Smooth muscle cell (in vitro differentiated cells): Measurements from ENCODE around the gene MROH7. TPM values are rescaled to one million over a fixed set of nuclear protein-coding genes. Genes with fewer than 3 reads are reported as not detected.

Source experiments
- DNase-seq: peaks from one replicate; lab custom pipeline; 2025; ENCODE audit not compliant: unreplicated experiment; lab: John Stamatoyannopoulos, UW
- H2AFZ ChIP-seq: fragments of 200-600 bp; sonication (generic); 2 replicates; pipeline ENCODE4 v1.6.0; 2016; ENCODE audit warnings: antibody characterized with exemption, low read depth, mild to moderate bottlenecking
- H3F3A ChIP-seq: fragments of 200-600 bp; sonication (generic); 2 replicates; pipeline ENCODE4 v1.6.0; 2017; ENCODE audit warnings: antibody characterized with exemption, low read depth
- H3K27ac ChIP-seq: fragments of 200-600 bp; sonication (generic); 2 replicates; pipeline ENCODE4 v1.5.1; 2016; ENCODE audit warnings: low read depth, mild to moderate bottlenecking
- H3K27me3 ChIP-seq: fragments of 200-600 bp; sonication (generic); 2 replicates; pipeline ENCODE4 v1.6.1; 2016; ENCODE audit warnings: low read depth, mild to moderate bottlenecking
- H3K36me3 ChIP-seq: fragments of 200-600 bp; sonication (generic); 2 replicates; pipeline ENCODE4 v1.5.1; 2016; ENCODE audit warnings: low read depth
- H3K4me1 ChIP-seq: fragments of 200-600 bp; sonication (generic); 2 replicates; pipeline ENCODE4 v1.5.1; 2016; ENCODE audit warnings: low read depth
- H3K4me2 ChIP-seq: fragments of 200-600 bp; sonication (generic); 2 replicates; pipeline ENCODE4 v1.6.0; 2016; ENCODE audit warnings: mild to moderate bottlenecking
- H3K4me3 ChIP-seq: fragments of 200-600 bp; sonication (generic); 2 replicates; pipeline ENCODE4 v1.5.1; 2016; ENCODE audit warnings: mild to moderate bottlenecking
- H3K79me2 ChIP-seq: fragments of 200-600 bp; sonication (generic); 2 replicates; pipeline ENCODE4 v1.6.0; 2016; ENCODE audit warnings: low read depth, mild to moderate bottlenecking
- H3K9ac ChIP-seq: fragments of 200-600 bp; sonication (generic); 2 replicates; pipeline ENCODE4 v1.6.0; 2016; ENCODE audit warnings: low read depth
- H3K9me3 ChIP-seq: fragments of 200-600 bp; sonication (generic); replicated peaks from 2 replicates; pipeline ENCODE4 v1.5.1; 2016; ENCODE audit warnings: low read depth
- H4K20me1 ChIP-seq: fragments of 200-600 bp; sonication (generic); 2 replicates; pipeline ENCODE4 v1.6.0; 2016; ENCODE audit warnings: low read depth
- CTCF ChIP-seq: fragments of 200-600 bp; sonication (generic); IDR thresholded peaks from 2 replicates; pipeline ENCODE4 v1.5.1; 2017; ENCODE audit warnings: borderline replicate concordance, mild to moderate bottlenecking, antibody characterized with exemption; ENCODE audit not compliant: insufficient read depth, poor library complexity, severe bottlenecking
- WGBS: methylation state at CpG from one replicate; pipeline ENCODE4 v1.1.7; 2016; ENCODE audit warnings: low lambda C conversion rate; 5-methylcytosine and 5-hydroxymethylcytosine counted together
- polyA plus RNA-seq: library from polyadenylated mRNA; unstranded; fragments of >200 nt; fragmentation: Nextera tagmentation; extraction: Ambion mirVana; gene quantifications from 2 replicates; pipeline ENCODE4 v1.2.1, GENCODE V29; 2016
- total RNA-seq: library from RNA; depleted of rRNA; stranded (reverse); fragments of >200 nt; gene quantifications from 2 replicates; pipeline ENCODE4 v1.2.3, GENCODE V29; 2014

Gene MROH7
- total and polyA plus RNA-seq, 2 experiments from 2014 or later: 0.33 to 0.58 TPM

DNA sequence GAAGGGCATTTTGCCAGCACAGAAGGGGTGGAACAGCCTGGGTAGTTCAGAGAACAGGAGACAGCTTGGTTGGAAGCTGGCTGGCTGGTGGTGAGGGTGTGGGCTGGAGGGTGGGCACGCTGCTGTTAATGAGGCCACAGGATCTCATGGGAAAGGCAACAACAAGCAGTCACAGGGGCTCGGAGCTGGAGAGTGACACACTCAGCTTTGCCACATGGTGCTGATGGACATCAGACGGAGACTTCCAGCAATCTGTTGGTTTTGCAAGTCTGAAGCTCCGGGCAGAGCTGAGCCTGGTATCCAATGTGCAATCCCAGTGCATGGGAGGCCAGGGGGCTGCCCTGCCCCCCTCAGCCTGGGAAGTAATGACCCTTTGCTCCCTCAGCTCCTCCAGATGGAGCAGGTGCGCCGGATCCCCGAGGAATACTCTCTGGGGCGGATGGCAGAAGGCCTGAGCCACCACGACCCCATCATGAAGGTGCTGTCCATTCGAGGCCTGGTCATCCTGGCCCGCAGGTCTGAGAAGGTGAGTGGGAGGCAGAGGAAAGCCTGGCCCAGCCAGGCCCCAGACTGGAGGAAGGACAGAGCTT lies 58.4 kb downstream of the MROH7 start:
- WGBS: 86% methylated on average over 10 of the region's 11 CpGs
- Histone ChIP-seq H3K9me3 (no peaks in the 10 kb centered on the region), H3K4me1 (no peaks in the 10 kb centered on the region), H4K20me1 (no peaks in the 10 kb centered on the region), H3K27ac (no peak overlapping the region), H3K36me3 (no peaks in the 10 kb centered on the region), H3K4me2 (no peak overlapping the region), H3K79me2 (no peaks in the 10 kb centered on the region), H2AFZ (no peak overlapping the region), H3K9ac (no peak overlapping the region), H3K27me3 (peaks cover 11% of the 10 kb centered on the region), H3K4me3 (no peak overlapping the region), H3F3A (no peaks in the 10 kb centered on the region)
- no peak for DNase-seq
- no peak for TF ChIP-seq CTCF

- no peak overlapping the region for H3K9ac ChIP-seq
- DNase-seq: no peak
These were observed 59.5 kb downstream of the MROH7 start for GRCh38 chr1:54701066-54701465.

GRCh38 chr1:54701996-54702395 lies 60.4 kb downstream of the MROH7 start:
- H4K20me1 ChIP-seq: no peaks in the 10 kb centered on the region
- no peak for DNase-seq
- H3F3A ChIP-seq: no peaks in the 10 kb centered on the region
- H3K4me2 ChIP-seq: no peak overlapping the region
- H3K36me3 ChIP-seq: no peaks in the 10 kb centered on the region
- WGBS: 89% methylated on average over 8 of the region's 11 CpGs
- no peaks in the 10 kb centered on the region for H3K79me2 ChIP-seq
- no peak overlapping the region for H2AFZ ChIP-seq
- H3K27ac ChIP-seq: no peak overlapping the region
- no peaks in the 10 kb centered on the region for H3K4me1 ChIP-seq
- peaks cover 16% of the 10 kb centered on the region for H3K27me3 ChIP-seq
- no peaks in the 10 kb centered on the region for H3K9me3 ChIP-seq
- no peak overlapping the region for H3K4me3 ChIP-seq
- no peak for TF ChIP-seq CTCF
- H3K9ac ChIP-seq: no peak overlapping the region

More at GRCh38 chr1:54701066-54701465, 59.5 kb downstream of the MROH7 start:
- Histone ChIP-seq H3K79me2 (no peaks in the 10 kb centered on the region), H3K4me2 (no peak overlapping the region), H3K27me3 (peaks cover 11% of the 10 kb centered on the region), H2AFZ (no peak overlapping the region), H3F3A (no peaks in the 10 kb centered on the region), H4K20me1 (no peaks in the 10 kb centered on the region), H3K9me3 (no peaks in the 10 kb centered on the region), H3K36me3 (no peaks in the 10 kb centered on the region), H3K4me1 (no peaks in the 10 kb centered on the region), H3K27ac (no peak overlapping the region), H3K4me3 (no peak overlapping the region)
- WGBS: 92% methylated on average over 9 of the region's 9 CpGs
- no peak for TF ChIP-seq CTCF

DNA sequence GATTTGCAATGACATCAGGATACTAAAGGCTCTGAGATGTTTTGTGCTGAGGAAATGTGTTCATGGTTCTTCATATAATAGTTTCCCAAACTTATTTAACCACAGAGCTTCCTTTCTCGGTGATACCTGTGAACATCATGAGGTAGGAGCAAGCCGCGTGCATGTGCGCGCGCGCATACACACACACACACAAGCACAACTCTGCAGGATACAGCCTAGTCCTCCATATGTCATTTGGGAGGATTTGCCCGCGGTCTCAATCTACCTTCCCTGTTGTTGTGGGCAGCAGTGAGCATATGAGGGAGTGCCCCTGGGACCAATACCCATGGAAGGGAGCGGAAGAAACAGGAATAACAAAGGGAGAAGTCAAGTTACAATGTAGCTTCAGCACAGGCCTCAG lies 61.9 kb downstream of the MROH7 start:
- Histone ChIP-seq H3K4me1 (no peaks in the 10 kb centered on the region), H4K20me1 (no peaks in the 10 kb centered on the region), H3K36me3 (no peaks in the 10 kb centered on the region), H3K27ac (no peak overlapping the region), H3K9ac (no peak overlapping the region), H3K9me3 (no peaks in the 10 kb centered on the region), H2AFZ (no peak overlapping the region), H3K27me3 (peaks cover 31% of the 10 kb centered on the region), H3K4me3 (no peak overlapping the region), H3F3A (no peaks in the 10 kb centered on the region), H3K79me2 (no peaks in the 10 kb centered on the region), H3K4me2 (no peak overlapping the region)
- no peak for TF ChIP-seq CTCF
- 89% methylated on average over 10 of the region's 10 CpGs for WGBS
- no peak for DNase-seq
